ENCODE data around the gene OR6C65.

Gene OR6C65

GRCh38 chr12:55448825-55449224 is 48.5 kb downstream of the OR6C65 start:
- DNase-seq = no peak
